ENCODE measurements around the gene OCLN.
"Not testable (repeated sequence)": the region's sequence is repeated elsewhere in the genome, so short reads cannot be mapped to it uniquely, and the experiment has no call there.

The OCLN gene

DNA sequence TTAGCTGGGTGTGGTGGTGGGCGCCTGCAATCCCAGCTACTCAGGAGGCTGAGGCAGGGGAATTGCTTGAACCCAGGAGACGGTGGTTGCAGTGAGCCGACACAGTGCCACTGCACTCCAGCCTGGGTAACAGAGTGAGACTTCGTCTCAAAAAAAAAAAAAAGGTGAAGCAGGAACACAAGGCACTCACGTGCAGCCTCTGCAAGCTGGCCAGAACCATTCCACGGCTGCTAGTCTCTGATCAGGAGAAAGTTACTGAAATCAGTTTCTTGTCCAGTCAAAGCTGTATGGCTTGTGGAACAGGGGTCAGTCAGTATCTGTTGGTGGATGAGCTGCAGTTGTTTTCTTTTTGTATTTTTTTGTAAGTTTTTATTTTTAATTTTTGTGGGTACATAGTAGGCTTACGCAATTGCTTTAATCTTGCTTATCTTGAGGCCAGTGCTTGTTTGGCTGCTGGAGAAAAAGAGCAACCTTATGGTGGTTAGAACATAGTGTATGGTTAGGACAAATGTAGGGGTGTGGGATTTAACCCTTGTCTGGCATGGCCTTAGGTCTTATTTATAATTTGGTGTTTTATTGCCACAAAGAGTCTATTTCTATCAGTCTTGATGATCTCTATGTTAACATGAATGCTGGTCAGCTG lies 34.7 kb downstream of the OCLN start:
- no peak for DNase-seq (ENCODE audit: extremely low read depth in 1 of 2, low read depth in 1 of 2)

DNA sequence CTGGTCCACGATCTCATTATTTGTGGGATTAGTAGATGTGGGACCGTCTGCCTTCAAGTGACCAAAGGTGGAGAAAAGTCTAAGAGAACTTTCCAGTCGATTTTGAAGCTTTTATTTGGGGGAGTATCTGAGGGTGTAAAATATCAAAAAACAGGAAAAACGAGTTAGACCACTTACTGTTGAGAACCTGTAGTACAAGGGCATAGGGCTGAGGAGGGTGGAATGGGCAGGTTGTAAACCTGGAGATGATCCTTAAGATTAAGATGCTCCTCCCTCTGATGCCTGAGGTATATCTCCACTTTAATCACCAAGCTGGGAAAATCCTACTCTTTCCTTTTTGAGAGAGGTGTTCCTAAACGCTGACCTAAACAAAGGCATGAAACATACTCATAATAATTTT lies 35.4 kb downstream of the OCLN start:
- no peak for DNase-seq (ENCODE audit: extremely low read depth in 1 of 2, low read depth in 1 of 2)

DNA sequence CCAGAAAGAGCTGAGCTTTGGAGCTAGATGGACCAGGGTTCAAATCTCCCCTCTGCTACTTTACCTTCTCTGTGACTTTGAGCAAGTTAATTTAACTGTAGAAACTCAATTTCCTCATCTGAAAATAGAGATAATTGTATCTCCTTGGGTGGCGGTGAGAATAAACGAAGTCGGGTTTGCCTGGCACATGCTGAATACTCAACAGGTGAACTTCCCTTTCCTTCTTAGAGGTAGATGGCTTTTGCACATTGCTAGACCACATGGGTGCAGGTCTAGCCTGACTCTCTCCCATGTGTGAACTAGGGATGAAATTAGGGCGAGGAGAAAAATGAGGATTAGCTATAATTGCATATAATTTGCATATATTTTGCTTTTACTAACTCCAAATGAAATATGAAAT lies 36.0 kb downstream of the OCLN start:
- DNase-seq (ENCODE audit: extremely low read depth in 1 of 2, low read depth in 1 of 2): no peak

DNA sequence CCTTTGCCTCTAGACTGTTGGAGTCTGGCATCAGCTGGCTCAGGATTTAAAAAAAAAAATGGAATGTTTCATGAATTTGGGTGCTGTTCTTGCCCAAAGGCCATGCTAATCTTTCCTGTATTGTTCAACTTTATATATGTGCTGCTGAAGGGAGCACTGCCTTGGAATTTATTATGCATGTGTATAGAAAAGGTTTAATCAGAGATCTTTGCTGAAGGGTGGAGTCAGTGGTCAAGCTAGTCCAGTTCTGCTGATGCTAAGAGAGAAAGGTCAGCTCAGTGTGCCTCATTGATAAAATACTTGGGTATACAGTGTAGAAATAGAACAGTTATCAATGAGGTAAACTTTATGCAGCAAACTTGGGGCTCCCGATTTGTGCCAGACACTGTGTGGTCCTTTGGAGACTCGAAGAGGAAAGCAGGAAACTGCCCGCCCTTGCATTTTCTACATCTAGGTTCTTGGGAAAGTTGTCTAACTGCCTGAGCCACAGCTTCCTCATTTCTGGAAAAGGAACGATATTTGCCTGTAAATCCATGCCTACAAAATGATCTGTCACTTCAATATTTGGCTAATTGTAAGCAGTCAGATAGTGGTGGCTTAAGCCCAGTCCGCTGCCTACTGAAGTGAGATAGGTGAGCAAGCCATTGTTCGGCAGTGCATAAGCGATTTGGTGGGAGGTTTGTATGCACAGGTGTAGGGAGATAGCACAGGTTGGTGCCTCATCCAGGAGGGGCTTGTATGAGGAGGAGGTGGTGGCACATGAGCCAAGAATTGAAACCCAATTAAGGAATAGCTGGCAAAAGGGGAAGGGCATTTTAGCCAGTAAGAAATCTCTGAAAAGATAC lies 38.2 kb downstream of the OCLN start:
- no peak for DNase-seq (ENCODE audit: extremely low read depth in 1 of 2, low read depth in 1 of 2)

DNA sequence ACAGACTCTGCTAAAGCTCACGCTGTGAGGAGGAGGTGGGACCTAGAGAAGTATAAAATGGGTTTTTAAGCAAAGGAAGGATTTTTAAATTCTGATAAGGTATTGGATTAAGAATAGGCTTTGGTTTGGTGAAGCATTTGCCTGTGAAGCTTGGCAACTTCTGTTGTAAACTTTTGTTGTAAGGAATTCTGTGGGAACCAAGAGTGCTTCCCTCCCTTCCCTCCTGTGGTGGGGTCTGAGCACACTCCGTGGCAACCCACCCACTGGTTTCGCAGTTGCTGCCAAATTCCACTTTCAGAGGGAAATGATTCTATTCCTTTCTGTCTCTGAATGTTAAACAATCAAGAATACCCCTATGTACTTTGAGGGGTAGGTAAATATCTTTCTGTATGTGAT lies 38.8 kb downstream of the OCLN start:
- DNase-seq (ENCODE audit: extremely low read depth in 1 of 2, low read depth in 1 of 2): no peak

DNA sequence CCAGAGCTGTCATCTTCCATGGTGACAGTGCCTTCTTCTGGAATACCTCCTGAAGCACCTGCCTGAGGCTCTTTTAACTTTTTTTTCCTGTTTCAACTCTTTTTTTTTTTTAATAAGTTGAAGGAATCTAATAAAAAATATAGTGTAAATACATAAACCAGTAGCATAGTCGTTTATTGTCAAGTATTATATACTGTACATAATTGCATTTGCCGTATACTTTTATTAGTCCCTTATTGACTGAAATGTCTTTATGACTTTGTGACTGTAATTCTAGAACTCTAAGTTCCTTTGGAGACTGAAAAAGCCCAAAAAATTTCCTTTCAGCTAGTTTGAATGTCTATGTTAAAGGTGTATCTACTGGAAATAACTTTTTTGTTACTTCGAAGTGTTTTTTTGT lies 45.3 kb downstream of the OCLN start:
- DNase-seq (ENCODE audit: extremely low read depth in 1 of 2, low read depth in 1 of 2): not testable (repeated sequence)

DNA sequence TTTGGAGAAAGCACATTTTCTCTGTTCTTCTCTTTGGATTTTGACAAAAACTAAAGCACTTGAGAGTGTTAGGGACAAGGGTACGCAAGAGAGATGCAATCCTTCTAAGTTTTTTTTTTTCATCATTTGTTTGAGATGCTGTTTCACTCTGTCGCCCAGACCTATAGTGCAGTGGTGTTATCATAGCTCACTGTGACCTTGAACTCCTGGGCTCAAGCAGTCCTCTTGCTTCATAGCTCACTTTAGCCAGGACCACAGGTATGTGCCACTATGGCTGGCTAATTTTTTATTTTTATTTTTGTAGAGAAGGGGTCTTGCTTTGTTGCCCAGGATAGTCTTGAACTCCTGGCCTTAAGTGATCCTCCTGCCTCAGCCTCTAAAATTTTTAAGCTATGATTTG lies 46.1 kb downstream of the OCLN start:
- not testable (repeated sequence) for DNase-seq (ENCODE audit: extremely low read depth in 1 of 2, low read depth in 1 of 2)

DNA sequence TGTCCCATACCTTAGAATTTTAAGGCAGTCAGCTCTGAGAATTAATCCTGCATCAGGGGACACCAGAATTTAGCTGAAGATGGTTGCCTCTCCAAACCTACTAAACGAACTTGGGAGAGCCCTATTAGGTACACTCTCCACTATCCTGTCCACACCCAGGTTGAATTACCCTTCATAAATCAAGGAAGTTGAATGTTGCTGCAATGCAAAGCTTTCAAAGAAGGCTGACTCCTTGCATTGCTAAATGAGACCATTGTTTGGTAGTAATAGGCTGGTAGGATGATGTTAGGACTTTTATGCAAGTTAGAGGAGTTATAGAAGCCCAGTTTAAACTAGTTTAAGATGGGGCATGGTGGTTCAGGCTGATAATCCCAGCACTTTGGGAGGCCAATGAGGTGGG lies 48.8 kb downstream of the OCLN start:
- DNase-seq (ENCODE audit: extremely low read depth in 1 of 2, low read depth in 1 of 2): not testable (repeated sequence)

DNA sequence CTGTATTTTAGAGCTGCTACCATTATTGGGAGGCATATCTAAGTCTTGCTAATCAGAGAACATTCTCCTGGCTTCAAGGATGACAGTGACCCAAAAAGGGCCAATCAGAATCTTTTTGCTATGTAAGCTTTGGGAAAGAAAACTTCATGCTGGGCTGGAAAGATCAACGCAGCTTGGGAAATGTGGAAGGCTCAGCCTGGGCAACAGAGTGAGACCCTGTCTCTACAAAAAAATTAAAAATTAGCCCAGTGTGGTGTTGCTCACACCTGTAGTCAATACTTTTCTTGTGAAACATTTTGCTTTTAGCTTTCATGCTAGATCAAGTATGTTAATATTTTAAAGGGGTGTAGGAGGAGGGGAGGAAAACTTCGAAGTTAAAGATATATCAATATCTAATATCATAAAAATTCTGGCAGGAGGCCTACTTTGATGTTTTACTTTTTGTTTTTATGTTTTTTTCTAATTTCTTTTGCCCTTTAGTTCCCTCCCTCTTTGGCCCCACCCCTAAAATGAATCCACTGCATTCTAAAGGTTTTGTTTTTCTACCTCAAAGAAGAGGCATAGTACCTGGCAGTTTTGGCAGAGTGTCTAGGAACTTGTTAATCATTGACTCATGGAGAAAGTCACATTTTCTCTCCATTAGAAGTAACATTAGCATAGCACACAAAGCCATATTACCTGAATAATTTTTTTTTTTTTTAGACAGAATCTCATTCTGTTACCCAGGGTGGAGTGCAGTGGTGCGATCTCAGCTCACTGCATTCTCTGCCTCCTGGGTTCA lies 50.4 kb downstream of the OCLN start:
- not testable (repeated sequence) for DNase-seq (ENCODE audit: extremely low read depth in 1 of 2, low read depth in 1 of 2)

DNA sequence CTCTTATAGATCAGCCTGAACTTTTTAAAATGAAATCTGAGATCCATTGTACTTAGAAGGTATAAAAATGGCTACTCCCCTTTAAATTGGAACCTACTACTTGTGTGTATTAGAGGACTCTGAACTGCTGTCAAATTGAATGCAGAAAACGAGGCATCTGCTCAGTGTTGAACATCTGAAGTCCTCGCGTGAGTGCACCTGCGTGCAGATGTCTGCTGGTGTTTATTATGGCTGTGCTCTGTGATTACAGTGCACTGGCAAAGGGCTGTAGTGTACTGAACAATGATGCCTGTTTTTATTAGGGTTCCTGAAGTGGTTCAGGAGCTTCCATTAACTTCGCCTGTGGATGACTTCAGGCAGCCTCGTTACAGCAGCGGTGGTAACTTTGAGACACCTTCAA lies 52.0 kb downstream of the OCLN start:
- not testable (repeated sequence) for DNase-seq (ENCODE audit: extremely low read depth in 1 of 2, low read depth in 1 of 2)

DNA sequence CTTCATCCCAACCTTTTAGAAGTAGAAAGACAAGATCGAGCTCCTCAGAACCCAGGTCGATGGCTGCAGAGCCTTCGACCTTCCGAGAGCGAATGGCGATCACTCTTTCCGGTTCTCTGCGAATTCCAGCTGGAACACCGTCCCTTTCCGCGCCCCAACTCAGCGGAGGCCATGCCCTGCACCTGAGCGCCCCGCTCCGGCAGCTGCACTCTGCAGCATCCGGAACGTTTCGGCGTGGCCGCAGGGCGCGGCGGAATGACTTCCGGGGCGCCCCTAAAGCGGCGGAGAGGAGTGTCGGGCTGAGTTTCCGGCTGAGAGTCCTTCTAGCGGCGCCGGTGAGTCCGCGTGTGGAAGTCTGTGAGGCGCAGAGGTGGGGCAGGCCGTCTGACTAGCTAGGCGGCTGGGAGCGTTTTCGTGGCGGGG lies 67.3 kb downstream of the OCLN start, which contains the start of gene GTF2H2C:
Gene GTF2H2C (plus strand): TSS at position 284 of the 423 bp plus-strand sequence. CDS start 4,942 bp downstream, outside the sequence.
- DNase-seq (ENCODE audit: extremely low read depth in 1 of 2, low read depth in 1 of 2): peak; percentile 42 to 45

DNA sequence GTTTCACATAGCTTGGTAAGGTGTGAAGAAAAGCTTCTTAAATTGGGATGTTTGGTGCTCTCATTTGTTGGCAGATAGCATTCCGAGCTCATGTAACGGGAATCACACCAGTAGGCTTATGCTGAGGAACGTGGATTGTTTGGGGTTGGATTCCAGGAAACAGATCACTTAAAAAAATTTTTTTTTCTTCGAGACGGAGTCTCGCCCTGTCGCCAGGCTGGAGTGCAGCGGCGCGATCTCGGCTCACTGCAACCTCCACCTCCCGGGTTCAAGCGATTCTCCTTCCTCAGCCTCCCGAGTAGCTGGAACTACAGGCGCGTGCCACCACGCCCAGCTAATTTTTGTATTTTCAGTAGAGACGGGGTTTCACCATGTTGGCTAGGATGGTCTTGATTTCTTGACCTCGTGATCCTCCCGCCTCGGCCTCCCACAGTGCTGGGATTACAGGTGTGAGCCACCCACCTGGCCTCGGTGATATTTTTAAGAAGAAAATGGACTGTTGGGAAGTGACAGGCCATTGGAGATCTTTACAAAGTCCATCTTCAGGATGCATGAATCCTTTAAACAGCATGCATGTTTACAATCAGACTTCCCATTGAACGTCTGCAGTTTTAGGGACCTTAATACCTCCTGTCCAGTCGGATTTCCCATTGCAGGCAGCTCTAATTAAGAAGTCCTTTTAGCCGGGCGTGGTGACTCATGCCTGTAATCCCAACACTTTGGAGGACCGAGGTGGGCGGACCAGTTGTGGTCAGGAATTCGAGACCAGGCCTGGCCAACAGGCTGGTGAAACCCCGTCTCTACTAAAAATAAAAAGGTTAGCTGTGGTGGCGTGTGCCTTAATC lies 68.2 kb downstream of the OCLN start:
- not testable (repeated sequence) for DNase-seq (ENCODE audit: extremely low read depth in 1 of 2, low read depth in 1 of 2)

DNA sequence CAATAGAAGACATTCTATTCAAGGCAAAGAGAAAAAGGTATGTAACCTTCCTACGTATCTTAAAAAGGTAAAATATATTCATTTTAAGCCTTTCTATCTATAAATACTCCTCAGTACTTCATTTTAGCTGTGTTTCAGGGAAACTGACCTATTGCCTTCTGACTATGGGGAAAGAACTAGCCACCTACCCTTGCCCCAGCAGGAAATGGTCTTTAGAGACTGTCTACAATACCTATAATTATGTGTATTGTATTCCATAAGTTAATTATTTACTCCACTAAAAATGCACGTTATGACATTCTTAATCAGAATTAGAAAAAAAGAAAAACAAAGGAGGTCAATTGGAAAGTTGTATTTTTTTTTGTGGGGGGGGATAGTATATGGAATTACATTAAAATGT lies 73.6 kb downstream of the OCLN start:
- not testable (repeated sequence) for DNase-seq (ENCODE audit: extremely low read depth in 1 of 2, low read depth in 1 of 2)

DNA sequence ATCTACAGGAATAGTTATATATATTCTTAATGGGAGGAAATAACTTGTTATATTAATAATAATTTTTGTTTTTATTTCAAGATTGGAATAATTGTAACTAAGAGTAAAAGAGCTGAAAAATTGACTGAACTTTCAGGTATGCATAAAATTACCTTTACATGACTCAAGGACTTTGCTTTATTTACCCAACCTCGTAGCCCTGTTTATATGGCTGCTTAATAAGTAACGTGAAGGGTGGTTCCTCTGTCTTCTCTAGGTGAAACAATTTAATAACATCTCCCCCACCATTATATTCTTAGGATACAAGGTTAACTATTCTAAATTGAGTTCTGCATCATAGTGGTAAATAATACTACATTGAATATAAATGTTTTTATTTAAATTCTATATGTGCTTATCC lies 75.5 kb downstream of the OCLN start:
- DNase-seq (ENCODE audit: extremely low read depth in 1 of 2, low read depth in 1 of 2): not testable (repeated sequence)

DNA sequence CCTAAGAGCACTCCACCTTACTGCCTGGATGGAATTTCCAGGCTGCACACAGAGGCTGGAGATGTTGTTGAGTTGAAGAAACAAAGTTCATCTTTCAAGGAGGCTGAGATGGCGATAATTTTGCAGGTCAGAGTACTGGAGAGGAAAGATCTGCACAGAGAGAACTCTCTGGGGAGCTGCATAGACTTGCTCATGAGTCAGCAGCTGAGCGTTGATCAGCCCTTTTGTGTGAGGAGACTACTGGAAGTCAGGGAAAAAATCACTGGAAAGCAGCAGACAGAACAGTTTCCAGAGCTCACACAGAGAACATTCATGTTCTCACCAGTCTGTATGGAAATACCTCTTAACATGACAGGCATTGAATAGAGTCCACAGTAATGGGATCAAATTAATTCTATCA lies 90.8 kb downstream of the OCLN start:
- DNase-seq (ENCODE audit: extremely low read depth in 1 of 2, low read depth in 1 of 2): not testable (repeated sequence)

DNA sequence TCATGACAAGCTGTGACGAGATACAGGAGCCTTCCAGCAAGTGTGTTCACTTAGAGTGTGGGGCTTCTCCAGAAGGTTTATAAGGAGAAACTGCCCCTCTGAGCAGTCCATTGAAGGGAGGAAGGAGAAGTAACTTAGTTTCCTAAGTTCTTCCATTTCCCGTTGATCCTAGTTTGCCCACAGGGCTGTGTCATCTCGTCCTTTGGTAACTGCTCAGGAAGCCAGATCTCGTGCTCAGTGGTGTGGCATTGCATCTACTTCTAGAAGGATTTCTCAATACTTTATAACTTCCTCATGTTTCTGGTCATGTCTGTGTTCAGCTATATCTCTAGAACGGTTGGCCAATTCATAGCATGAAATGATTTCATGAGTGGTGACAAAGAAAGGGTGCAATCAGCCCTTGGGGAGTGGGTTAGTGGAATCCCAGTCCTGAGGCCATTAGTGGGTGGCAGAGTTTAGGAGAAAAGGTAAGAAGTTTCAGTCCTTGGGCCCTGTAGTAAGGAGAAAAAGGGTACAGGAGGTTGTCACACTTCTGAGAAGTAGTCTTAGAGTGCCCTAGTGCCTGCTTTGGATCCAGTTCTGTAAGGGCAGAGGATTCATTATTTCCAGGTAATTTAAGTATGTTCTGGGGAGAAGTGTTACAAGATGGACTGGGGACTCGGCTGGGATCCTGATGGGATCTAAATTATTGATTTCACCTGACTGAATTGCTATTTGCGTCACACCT lies 103.7 kb downstream of the OCLN start:
- DNase-seq (ENCODE audit: extremely low read depth in 1 of 2, low read depth in 1 of 2): not testable (repeated sequence)

DNA sequence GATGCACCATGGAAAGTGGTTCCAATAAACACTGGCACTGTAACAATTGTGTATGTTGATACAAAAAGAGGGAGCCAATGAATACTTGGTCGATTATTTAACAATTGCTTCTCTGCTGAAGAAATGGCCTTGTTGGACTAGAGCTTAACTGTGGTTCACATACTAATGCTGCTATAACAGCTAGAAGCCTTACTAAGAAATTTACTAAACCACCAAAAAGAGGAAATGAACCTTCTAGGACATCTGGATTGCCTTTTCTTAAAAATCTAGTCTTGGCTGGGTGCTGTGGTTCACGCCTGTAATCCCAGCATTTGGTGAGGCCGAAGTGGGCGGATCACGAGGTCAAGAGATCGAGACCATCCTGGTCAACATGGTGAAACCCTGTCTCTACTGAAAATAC lies 109.4 kb downstream of the OCLN start:
- DNase-seq (ENCODE audit: extremely low read depth in 1 of 2, low read depth in 1 of 2): not testable (repeated sequence)

DNA sequence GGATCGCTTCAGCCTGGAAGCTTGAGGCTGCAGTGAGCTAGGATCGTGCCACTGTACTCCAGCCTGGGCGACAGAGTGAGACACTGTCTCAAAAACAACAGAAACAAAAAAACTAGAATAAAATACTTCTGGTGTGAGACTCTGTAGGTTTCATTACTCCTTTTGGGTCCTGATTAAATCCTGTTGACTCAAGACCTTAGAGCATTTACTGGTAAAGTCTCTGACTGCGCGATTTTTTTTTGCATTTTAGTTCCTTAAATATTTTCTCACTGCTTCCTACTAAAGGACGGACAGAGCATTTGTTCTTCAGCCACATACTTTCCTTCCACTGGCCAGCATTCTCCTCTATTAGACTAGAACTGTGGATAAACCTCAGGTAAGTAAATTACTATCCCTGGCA lies 114.2 kb downstream of the OCLN start:
- DNase-seq (ENCODE audit: extremely low read depth in 1 of 2, low read depth in 1 of 2): not testable (repeated sequence)
